Rectal smooth muscle tissue (tissue), 1 donor: ENCODE results near the gene KRT8.

Source experiments
- H3K27ac ChIP-seq: one replicate; pipeline ENCODE4 v1.7.0; 2013; ENCODE audit warnings: low read depth, low read length, inconsistent platforms
- H3K27me3 ChIP-seq: one replicate; pipeline ENCODE4 v1.7.0; 2013; ENCODE audit warnings: low read length; ENCODE audit not compliant: control insufficient read depth, insufficient read depth
- H3K36me3 ChIP-seq: one replicate; pipeline ENCODE4 v1.7.0; 2013; ENCODE audit warnings: low read length; ENCODE audit not compliant: control insufficient read depth, insufficient read depth
- H3K4me1 ChIP-seq: one replicate; pipeline ENCODE4 v1.7.0; 2013; ENCODE audit warnings: low read length; ENCODE audit not compliant: control insufficient read depth, insufficient read depth
- H3K4me3 ChIP-seq: one replicate; pipeline ENCODE4 v1.7.0; 2013; ENCODE audit warnings: low read length
- H3K9ac ChIP-seq: one replicate; pipeline ENCODE4 v1.7.0; 2013; ENCODE audit warnings: low read length

Gene KRT8

DNA sequence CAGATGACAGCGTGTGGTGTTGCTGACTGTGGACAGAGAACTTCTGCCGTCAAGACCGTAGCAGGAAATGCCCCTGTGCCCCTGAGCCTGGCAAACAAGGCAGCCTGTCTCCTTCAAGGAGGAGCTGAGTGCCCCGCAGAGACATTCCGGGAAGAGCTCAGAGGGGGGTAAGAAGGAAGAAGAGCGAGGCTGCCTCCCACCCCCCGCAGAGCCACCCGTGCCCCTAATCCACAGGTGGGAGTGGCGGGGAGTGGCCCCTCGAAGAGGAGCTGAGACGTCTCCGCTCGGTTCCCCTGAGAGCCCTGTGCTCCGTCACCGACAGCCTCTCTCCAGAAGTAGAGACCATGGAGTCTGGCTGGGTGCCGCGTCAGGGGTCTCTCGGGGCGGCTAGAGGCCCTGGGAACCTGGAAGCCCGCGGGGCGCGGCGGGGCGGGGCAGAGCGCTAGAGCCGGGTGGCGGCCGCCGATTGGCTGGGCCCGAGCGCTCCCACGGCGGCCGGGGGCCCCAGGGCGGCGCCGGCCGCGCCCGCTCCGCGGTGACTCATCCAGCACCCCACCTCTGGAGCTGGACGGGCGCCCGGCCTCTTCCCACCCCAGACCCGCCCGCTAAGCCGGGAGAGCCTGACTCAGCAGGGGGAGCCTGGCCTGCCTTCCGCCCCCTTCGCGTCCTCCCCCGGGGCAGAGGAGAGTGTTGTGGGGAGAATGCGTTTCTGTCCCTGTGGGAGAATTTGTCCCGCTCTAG lies 30.9 kb downstream of the KRT8 start:
- peak overlapping the region; percentile 63 for H3K4me3 ChIP-seq
- H3K9ac ChIP-seq, result peak overlapping the region; percentile 52

DNA sequence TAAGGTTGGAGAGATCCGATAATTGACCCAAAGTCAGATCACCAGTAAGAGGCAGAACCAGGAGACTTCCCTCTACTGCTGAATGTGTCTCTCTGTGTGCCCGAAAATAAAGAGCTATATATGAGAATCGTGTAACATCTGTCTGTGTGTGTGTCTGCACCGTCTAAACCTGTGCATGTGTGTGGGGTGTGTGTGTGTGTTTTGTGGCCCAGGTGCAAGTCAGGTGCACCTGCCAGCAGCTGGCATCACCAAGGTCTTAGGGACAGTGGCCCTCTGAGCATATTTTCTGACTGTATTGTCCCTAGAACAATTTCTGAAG lies 31.4 kb downstream of the KRT8 start:
- H3K4me1 ChIP-seq, result peaks cover 3% of the 10 kb centered on the region
- no peaks in the 10 kb centered on the region for H3K36me3 ChIP-seq
- H3K9ac ChIP-seq, result no peak overlapping the region
- H3K27ac ChIP-seq, result no peak overlapping the region
- no peaks in the 10 kb centered on the region for H3K27me3 ChIP-seq
- peak overlapping the region; percentile 63 for H3K4me3 ChIP-seq

More for the DNA sequence above, 30.9 kb downstream of the KRT8 start:
- Histone ChIP-seq H3K4me1 (peaks cover 6% of the 10 kb centered on the region), H3K27me3 (no peaks in the 10 kb centered on the region), H3K27ac (peak overlapping the region; percentile 51), H3K36me3 (no peaks in the 10 kb centered on the region)

DNA sequence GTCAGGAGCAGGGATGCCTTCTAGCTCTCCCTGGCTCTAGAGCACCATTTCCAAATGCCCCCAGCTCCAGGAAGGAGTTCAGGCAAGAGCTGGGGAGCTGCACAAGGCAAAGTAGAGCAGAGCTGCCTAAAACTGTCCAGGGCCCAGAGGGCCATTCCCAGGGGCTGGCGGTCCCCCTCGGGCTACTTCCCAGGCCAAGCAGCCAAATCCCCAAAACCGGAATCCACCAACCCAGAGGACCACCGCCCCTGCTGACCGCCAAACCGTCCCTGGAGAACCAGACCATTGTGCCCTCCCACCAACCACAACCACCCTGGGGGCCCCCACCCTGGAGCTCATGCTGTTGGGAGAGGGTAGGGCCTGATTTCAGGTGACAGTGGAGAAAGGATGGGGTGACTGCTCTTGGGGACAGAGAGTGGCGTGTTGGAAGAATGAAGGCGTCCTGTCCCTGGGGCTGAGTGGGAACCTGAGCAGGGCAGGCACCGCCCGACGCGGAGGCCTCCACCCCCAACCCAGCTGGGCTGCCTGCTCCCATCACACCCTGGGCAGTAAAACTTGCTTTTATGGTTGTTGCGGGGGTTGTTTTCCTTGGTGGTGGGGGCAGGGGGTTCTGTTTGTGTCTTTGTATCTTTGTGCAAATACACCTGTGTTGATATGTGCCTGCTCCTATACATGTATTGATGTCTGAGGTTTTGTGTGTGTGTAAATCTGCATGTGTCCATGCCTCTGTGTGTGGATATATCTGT lies 32.1 kb downstream of the KRT8 start:
- Histone ChIP-seq H3K36me3 (no peaks in the 10 kb centered on the region), H3K27ac (no peak overlapping the region), H3K9ac (no peak overlapping the region), H3K27me3 (no peaks in the 10 kb centered on the region), H3K4me3 (no peak overlapping the region), H3K4me1 (peaks cover 3% of the 10 kb centered on the region)

DNA sequence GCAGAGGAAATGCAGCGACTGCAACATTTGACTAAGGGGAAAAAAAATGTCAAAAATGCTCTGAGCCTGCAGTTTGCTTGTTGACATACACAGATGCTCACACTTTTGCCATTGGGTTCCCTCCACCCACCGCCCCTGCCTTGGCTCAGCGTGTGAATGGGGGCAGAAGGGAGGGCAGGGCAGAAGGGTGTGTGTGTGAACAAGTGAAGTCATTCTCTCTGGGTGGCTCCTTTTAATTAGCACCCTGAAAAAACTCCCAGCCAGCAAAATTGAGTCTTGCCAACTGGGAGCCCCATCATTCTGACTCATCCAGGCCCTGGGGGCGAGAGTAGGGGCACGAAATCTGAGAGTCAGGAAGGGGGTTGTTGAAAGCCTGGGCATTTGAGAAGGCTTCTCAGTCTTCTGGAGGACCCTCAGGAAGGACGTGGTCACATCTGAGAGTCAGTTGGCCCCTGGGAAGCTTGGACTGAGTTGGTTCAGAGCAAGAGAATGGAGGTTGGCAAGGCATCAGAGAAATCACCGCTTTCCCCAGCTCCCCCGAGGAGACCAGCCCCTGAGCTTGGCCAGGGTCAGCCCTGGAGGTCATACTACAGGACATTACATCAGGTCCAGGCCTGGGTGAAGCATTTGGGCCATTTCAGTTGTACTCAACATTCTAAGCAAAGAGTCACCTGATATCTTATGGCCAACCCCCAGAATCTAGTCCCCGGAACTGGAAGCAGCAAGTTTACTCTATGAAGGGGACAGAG lies 33.4 kb downstream of the KRT8 start:
- H3K4me3 ChIP-seq, result no peak overlapping the region
- H3K36me3 ChIP-seq, result no peaks in the 10 kb centered on the region
- no peaks in the 10 kb centered on the region for H3K27me3 ChIP-seq
- H3K4me1 ChIP-seq, result peaks cover 3% of the 10 kb centered on the region
- H3K9ac ChIP-seq, result no peak overlapping the region
- H3K27ac ChIP-seq, result no peak overlapping the region

DNA sequence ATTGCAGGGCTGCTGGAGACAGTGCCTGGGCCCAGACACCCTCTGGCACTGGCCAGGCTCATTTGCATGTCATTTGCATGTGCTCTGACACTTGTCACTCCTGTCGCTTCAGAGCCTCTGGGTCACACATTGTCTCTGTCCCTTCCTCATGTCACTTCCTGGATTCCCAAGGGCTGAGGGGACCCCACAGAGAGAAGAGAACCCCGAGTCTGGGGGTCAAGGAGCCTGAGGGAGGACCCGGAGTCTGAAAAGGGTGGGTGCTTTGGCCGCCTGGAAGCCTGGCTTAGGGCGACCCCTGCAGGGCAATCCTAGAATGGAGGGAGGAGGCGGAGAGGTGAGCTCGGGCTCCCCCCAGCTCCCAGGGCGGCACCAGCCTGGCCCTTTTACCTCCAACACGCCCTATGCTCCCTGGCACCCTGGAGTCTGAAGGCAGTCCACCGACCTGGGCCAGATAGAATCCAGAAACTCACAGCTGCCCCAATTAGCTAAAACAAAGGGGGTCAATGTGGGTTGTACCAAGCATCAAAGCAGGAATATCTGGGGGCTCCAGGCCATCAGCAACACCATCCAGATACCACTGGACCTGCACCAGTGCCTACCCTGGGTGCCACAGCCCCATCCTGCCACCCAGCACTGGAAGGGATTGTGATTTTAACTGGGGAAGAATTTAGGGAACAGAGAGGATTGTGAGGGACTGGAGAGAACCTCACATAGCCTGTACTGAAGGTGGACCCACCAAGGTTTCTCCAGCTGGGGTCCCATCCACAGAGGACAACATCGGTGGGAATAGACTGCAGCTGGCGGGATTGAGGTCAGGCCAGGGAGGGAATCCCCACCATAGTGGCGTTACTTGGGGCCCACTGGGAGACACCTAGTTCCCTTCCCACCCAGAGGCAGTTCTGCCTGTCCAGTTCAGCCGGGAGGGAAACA lies 34.2 kb downstream of the KRT8 start:
- Histone ChIP-seq H3K4me3 (no peak overlapping the region), H3K27ac (no peak overlapping the region), H3K27me3 (no peaks in the 10 kb centered on the region), H3K4me1 (peaks cover 3% of the 10 kb centered on the region), H3K9ac (no peak overlapping the region), H3K36me3 (no peaks in the 10 kb centered on the region)

DNA sequence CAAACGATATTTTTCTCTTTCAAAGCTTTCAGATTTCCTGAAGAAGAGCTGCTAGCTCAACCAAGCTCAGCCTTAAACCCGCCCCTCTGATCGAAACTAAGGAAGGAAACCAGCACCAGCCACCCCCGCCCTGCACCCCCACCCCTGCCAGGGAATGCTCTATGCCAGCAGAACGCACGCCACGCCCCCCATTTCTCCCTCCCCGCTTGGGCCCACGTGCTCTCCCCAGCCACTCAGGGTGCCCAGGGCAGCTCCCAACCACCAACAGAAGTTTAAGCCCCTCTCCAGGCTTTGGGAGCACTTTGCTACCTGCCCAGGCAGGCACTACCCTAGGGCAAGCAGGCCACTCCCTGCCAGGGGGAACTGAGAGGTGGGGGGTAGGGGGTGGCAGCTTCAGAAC lies 37.2 kb downstream of the KRT8 start:
- Histone ChIP-seq H3K27ac (no peak overlapping the region), H3K4me1 (no peaks in the 10 kb centered on the region), H3K27me3 (no peaks in the 10 kb centered on the region), H3K36me3 (no peaks in the 10 kb centered on the region), H3K9ac (no peak overlapping the region), H3K4me3 (no peak overlapping the region)

DNA sequence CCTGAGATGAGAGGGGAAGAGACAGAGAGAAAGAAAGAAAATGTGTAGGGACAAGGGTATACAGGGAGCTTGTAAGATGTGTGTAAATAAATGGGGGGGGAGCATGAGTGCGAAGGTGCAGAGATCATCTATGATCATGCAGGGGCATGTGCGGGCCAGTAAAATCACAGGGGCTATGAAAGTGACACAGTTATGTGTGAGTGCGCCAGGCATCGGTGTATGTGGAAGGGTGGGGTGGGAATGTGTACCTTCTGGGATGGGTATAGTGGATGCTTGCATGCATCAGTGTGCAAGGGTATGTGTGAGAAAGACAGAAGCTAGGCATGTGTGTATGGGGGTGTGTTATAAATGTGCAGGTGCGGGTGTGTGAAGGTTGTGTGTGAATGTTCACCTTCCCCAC lies 37.7 kb downstream of the KRT8 start:
- Histone ChIP-seq H3K27me3 (no peaks in the 10 kb centered on the region), H3K9ac (no peak overlapping the region), H3K27ac (no peak overlapping the region), H3K4me3 (no peak overlapping the region), H3K4me1 (no peaks in the 10 kb centered on the region), H3K36me3 (no peaks in the 10 kb centered on the region)

DNA sequence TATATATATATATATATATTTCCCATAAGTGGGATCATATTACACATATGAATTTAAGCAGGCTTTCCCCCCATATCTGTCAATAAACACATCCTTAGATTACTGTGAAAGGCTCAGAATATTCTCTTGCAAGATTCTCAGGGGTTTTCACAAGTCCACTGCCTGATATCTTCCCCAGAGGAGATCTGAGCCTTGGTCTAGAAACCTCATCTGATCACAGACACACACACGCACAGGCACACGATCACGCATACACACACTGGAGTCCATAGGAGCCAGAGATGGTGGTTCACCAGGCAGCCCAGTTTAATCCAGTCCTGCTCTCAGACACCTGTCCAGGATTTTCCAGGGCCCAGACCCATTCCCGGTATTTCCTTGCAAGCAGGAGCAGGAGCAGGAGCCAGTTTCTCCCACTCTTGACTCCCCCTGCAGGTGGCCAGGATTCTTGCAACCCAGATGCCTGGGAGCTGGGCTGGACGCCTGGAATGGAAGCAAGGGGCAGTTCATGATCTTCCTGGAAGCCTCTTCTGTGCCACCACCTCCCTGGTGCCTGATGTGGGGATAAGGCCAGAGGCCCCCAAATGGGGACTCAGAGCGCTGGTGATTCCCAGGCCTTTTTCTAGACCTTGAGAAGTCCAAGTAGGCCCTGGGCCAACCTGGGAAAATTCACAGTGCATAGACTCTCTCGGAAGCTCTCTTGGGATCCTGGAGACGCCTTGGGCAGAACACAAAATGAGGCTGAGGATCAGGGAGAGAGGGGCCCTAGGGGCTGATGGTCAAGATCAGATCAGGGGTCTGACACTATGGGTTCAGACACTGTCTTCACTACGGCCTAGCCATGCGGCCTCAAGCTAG lies 39.6 kb downstream of the KRT8 start:
- H3K4me1 ChIP-seq, result no peaks in the 10 kb centered on the region
- no peak overlapping the region for H3K9ac ChIP-seq
- no peaks in the 10 kb centered on the region for H3K36me3 ChIP-seq
- H3K4me3 ChIP-seq, result no peak overlapping the region
- H3K27ac ChIP-seq, result no peak overlapping the region
- H3K27me3 ChIP-seq, result no peaks in the 10 kb centered on the region

DNA sequence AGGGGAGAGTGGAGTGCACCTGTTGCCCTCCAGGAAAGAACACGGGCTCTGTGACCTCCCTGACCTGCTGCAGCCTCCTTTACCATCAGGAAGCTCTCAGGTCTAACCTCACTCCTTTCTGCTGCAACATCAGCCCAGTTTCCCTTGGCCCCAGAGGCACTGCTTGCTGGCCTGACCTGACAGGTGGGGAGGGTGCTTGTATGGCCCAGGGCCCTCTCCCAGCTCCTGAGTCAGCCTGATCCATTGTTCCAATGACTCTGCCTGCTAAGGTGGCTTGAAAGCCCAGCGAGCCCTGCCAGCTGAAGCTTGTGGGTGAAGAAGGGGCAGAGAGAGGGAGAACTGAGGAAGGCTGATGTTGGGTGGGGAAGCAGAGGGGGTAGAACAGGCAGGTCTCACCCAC lies 42.9 kb downstream of the KRT8 start:
- Histone ChIP-seq H3K4me1 (no peaks in the 10 kb centered on the region), H3K9ac (no peak overlapping the region), H3K4me3 (no peak overlapping the region), H3K27me3 (no peaks in the 10 kb centered on the region), H3K36me3 (no peaks in the 10 kb centered on the region), H3K27ac (no peak overlapping the region)

DNA sequence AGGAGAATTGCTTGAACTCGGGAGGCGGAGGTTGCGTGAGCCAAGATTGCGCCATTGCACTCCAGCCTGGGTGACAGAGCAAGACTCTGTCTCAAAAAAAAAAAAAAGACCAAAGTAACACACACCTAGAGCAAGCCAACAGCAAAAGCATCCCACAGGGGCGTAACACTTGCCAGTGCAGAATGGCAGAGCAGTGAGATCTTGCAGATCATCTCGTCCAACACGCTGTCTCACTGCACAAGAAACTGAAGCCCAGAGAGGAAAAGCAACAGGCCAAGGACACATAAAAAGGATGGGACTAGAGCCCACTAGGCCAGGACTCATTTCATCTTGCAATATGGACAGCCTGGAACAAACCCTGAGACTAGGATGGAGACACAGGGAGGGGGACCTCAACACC lies 43.4 kb downstream of the KRT8 start:
- no peak overlapping the region for H3K27ac ChIP-seq
- no peaks in the 10 kb centered on the region for H3K36me3 ChIP-seq
- H3K4me3 ChIP-seq, result no peak overlapping the region
- no peak overlapping the region for H3K9ac ChIP-seq
- H3K27me3 ChIP-seq, result no peaks in the 10 kb centered on the region
- H3K4me1 ChIP-seq, result no peaks in the 10 kb centered on the region

DNA sequence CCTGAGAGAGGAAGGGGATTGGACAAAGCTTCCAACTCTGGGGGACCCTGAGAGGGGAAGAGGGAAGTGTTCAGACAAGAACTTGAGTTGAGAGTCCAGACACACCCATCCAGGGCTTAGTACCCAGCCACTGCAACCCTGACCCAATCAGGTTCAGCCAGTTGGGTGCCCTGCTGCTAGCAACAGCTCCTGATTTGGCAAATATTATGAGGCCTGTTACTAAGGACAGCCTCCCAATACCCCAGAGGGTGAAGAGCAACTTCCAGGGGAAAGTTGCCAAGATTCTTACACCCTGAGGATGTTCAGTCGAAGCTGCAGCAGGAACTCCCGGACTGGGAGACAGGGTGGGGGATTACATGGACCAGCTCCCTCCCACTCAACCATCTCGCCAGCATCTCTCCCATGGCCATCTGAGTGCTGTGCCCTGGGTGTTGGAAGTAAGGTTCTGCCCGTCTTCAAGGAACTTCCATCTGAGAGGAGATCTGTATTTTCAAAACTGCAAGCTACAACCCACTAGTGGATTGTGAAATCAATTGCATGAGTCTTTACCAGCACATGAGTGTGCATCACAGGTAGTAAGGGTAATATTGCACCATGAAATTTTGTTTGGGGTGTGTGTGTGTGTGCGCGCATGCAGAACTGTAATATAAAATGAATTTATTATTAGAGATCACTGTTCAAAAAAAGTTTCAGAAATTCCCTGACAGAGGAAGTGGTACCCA lies 44.6 kb downstream of the KRT8 start:
- H3K36me3 ChIP-seq, result no peaks in the 10 kb centered on the region
- H3K27ac ChIP-seq, result no peak overlapping the region
- no peaks in the 10 kb centered on the region for H3K27me3 ChIP-seq
- H3K4me3 ChIP-seq, result no peak overlapping the region
- H3K9ac ChIP-seq, result no peak overlapping the region
- no peaks in the 10 kb centered on the region for H3K4me1 ChIP-seq
